GM10847 (cell line): ENCODE results near the gene PTPN9.

Experiments used
- POLR2A ChIP-seq: IDR thresholded peaks from 2 replicates; pipeline ENCODE4 v1.6.1; 2011; ENCODE audit not compliant: insufficient read length; ENCODE audit errors: extremely low read depth

The PTPN9 gene

DNA sequence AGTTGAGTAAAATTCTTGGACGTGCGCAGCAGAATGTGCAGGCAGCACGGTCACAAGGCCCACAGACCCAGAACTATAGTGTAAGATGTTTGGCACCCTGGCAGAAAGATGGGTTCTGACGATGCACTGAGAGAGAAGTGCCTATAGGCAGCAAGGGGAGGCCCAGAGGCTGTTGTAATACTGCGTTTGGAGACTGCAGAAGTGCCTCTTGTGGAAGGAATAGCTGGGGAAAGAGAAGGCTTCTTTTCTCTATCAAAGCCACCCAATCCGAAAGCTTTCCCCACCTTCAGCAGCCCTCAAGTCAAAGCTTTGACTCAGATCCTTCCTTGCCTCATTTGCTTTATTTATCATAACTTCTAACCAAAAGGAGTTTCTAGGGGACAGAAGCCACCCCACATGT, 122.4 kb downstream of the PTPN9 start:
- no peak for TF ChIP-seq POLR2A

DNA sequence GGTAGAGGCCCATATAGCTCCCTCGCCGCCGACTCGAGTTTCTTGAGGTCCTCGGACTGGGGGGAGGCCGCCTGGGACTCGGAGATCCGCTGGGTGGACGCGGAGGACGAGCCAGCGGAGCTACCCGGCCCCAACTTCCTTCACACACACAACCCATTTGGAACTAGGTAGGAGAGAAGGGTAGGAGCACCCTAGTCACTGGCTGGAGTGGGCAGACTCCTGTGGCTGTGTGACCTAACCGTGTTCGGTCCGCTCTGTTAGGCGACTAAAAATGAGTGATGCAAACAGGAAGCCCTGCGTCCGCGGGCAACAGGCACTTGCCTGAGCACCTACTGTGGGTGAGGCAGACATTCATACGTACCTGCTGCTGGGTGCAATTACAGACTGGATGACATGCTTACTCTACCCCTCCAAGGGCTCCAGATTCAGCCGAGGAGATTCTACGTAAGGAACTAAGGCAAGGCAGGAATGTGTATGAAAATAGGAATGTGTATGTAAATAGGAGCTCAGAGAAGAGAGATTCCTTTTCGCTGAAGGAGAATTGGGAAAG, 123.1 kb downstream of the PTPN9 start:
- peak; percentile 14 for TF ChIP-seq POLR2A

DNA sequence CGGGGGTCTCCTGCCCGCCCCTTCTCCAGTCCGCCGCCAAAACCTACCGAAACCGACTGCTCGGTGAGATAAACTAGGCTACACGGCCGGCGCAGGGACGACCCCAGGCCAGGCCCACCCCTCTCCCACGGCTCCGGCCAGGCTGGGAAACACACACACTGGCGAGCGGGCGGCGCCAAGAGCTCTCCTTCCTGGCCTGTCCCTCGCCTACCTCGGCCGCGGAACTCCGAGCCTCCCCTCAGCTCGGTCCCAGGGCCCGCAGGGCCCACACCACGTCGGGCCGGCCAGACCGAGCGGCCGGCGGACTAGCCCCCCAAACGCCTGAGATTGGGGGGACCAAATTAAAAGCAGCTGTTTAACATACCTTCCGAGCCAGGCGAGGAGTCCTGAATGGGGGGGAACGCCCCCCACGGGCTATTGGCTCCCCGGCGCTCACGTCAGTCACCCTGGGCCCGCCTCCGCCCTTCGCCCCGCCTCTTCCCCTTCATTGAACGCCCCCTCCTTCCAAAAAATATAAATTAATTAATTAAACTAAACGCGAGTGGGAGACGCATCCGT, 123.6 kb downstream of the PTPN9 start:
- TF ChIP-seq POLR2A: no peak

DNA sequence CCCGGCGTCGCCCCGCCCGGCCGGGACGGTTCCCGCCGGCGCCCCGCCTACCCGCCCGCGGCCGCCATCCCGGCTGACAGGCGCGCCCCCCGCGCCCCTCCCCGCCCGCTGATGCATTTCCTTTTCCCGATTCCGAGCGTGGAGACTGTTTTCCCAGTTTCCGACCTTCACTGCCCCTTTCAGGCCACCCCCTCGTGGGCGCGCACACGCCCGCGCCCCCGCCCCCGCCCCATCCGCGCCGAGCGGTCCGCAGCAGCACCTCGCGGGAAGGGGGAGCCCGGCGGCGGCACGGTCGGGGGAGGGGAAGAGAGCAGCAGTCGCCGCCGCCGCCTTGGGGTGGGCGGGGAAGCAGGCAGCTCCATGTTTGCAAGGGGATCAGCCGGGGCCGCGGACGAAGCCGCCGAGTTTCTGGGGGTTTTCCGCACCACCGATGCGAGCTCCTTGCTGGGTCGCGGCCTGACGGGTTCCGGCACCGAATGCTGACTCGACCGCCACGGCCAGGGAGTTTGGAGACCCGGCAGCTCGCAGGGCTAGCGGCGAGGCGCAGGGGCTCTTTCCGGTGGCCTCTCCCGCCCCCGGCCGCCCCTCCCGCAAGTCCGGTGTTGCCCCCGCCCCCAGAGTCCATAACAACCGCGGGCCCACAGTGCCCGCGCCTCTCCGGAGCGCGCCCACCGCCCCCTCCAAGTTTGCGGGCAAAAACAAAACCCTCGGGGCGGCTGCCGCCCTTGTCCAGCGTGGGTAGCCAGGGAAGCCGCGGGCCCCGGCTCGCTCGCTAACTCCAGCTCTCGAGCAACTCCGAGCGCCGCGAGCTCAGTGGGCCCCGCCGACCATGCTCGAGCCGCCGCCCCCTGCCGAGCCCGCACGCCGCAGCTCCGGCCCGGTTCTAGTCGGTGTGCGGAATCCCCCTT, 124.4 kb downstream of the PTPN9 start:
- peak; percentile 4 for TF ChIP-seq POLR2A

DNA sequence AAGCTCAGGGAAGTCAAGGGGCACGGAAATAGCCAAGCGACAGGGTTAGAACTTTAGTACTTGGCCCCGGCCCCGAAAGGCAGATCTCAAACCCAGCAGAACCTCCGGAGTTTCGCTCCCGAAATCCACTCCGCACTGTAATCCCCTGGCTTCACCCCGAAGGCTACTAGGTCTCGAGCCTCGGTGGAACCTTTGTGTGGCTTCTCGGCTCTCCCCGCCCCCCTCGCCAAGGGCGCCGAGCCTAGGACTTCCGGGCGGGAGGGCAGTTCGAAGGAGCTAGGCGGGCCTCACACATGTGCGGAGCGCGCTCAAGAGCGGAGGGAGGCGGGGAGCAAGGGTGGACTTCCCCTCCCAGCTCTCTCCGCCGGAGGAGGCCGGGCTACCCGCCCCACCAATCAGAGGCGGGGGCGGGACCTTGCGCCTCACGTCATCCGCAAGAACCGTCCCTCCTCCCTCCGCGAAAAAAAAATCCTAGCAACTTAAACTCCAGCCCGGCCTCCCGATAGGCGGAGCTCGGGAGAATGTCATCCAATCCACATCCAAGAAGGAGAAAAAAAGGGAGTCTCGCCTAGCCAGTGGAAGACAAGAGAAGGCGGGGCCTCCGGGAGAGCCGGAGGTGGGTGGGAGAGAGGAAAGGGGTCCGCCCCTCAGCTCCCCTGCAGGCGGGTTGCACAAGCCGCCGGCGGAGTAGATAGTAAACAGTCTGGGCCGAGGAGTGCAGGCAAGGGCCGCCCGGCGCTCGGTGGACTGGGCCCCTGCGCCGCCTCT, 125.2 kb downstream of the PTPN9 start:
- peak; percentile 39 for TF ChIP-seq POLR2A

DNA sequence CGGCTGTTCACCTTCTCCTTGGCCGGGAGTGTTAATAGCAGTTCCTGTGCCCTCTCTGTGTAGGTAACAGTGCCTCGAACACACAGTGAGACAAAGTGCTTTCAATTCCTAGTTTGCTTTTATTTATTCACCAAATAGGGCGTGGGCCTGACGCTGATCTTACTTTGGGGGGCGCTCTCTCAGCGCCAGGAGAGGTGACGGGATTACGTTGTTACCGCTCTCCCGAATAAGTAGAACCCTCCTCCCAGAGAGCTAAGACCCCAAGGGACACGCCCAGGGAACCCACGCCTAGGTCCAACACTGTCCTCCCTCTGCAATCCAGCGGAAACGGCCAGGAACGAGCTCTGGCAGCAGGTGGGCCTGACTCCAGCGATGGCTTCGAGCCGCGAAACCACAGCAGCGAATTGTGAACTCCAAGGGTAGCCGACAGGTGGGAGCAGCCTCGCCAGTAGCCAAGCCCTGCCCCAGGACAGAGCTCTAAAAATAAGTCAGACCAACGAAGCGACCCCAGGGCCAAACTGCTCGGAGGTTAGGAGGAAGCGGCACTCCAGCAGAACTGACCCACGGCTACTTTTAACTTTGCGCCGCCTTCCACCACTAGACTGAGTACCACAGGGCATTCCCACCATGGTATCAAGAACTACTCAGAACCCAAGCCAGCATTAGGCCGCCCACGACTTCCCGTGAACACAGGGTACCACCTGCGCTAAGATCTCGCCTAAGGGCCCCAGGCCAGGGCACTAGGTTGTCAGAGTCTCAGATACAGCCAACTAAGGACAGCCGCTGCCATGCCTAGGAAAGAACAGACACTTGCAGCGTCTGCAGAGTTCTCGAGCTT, 126.0 kb downstream of the PTPN9 start:
- no peak for TF ChIP-seq POLR2A

DNA sequence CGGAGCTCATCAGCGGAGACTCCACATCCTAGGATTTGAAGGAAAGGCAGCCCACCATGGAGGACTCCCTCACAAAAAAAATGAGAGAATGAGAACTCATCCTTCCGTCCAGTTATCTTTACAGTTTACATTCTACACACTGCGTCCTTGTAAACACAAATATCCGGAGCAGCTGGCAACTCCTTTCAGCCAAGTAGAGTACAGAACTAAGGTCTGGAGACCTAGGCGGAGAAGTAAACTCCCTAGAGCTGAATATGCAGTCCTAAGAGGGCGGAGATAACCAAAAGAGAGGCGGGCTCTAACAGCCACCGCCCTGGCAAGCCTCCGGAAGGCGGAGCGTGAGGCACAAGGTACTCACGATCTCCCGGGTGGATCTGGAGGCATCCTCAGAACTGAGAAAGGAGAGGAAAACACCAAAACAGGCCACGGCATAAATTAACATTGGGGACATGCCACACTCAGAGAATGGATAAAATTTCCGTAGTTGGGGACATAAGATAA, 126.7 kb downstream of the PTPN9 start:
- peak; percentile 45 for TF ChIP-seq POLR2A

DNA sequence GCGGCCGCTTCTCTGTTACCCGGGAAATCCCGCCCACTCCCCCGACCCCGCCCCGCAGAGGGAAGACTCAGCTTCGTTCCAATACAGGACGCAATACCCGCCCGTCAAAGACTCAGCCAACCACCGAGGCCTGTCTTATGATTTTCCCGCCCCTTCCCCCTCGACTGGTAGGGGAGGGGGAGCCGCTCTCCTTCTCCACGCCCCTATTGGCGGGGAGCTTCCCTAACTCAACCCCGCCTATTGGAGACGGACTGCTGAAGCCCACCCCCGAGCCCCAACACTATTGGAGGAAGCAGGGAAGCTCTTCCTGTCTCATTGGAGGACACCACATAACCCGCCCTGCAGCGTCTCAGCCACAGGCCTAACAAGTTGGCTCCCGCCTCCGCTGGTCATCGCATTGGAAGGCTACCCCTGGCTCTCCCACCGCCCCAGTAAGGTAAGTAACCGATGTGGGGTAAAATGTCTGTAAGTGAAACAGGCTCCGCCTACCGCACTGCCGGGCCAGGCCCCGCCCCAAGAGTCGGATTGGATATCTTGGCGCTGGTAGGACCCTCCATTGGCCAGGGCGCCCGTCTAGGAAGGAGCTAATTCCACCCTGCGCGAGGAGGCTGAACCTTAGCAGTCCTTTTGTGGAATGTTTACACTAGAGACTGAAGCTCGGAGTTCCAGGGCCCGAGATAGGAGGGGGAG, 127.3 kb downstream of the PTPN9 start, which contains the start of gene SIN3A:
Gene SIN3A, minus strand, starts transcription at position 17 of the 690 bp plus-strand sequence. CDS start 21,315 bp downstream, outside the sequence.
- TF ChIP-seq POLR2A: no peak

DNA sequence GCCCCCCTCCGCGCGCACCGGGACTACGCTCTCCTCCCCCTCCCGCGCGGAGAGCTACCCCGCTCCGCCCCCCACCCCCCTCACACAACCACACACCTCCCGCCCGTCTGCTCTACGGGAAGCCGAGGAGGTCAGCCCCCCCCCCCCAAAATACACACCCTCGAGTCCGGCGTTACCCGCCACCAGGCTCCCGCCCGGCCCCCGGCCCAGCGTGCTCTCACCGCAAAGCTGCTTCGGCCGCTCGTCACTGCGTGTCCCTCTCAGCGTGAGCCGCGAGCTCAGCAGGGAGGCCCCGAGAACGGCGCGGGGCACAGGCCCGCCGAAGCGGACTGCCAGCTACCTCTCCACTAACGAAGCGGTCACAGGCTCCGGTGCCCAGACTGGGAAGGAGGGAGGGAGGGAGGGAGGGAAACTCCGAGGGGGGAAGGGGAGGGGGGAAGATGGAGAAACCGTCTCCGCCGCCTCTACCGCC, 127.9 kb downstream of the PTPN9 start:
- no peak for TF ChIP-seq POLR2A

DNA sequence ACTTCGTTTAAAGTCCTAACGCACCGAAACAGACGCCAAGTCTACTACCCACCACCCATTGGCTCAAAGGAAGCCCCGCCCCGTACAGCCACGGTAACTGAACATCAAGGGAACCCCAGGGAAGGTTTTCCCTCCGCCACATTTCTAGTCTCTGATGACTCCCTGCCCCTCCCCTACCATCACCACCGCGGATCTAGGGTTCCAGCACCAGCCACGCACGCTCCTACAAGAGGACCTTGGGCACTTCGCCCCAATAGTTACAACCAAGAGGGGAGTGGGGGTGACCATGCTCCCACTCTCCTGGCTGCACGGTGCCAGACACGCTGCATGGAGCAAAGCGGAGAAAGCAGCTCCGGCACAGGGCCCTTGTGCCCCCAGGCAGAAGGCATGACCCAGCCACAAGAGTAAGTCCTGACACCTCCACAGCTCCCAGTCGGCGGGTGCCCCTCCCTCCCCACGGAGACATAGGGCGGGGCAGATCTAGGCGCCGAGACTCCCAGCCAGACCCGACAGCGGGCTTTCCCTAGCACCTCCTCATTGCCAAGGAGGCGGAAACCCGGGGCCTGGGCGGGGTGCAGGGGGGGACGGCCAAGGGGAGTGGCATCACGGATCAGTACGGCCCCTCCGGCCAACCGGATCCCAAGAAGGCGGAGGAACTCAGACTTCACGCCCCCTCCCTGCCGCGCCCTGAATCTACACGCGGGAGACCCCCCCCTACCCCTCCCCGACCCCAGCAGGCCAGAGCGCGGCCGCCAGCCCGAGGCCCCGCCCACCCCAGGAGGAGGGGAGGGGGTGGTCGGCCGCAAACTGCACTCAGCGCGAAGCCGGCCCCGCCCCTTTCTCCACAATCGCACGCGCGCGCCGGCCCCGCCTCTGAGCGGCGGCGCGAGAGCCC, 128.6 kb downstream of the PTPN9 start:
- TF ChIP-seq POLR2A: no peak

DNA sequence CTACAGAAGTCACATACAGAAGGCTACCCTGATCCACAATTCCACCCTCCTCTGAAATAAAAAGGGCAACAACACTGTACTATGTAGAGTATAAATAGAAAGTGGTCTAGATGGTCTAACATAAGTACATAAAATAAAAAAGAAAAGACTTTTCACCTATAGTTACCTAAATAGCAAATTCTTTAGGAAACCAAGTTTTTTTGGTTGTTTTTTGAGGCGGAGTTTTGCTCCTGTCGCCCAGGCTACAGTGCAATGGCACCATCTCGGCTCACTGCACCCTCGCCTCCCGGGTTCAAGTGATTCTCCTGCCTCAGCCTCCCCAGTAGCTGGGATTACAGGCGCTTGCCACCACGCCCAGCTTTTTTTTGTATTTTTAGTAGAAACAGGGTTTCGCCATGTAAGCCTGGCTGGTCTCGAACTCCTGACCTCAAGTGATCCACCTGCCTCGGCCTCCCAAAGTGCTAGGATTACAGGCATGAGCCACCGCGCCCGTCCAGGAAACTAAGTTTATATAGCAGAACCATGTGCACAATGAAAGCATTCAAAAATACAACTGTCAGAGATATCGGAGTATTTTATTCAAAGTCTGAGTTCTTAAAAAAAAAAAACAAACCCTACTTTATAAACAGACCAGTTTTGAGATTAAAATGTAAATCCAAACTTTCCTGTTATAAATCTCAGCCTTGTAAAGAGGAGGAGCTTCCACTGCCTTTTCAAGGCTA, 129.4 kb downstream of the PTPN9 start:
- no peak for TF ChIP-seq POLR2A

DNA sequence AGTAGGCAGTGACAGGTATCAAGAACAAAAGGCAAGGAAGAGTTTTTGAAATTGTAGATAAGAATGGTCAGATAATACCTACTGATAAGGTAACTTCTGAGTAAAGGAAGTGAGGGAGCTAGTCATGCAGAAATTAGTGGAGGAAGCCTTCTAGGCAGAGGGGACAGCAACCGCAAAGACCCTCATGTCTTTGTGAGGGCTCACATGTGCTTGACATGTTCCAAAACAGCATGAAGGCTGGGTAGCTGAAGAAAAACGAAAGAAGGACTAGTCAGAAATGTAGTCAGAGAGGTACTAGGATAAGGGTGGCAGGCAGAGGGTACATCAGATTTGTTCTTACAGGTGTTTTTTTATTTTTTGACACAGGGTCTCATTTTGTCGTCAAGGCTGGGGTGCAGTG, 133.0 kb downstream of the PTPN9 start:
- no peak for TF ChIP-seq POLR2A

DNA sequence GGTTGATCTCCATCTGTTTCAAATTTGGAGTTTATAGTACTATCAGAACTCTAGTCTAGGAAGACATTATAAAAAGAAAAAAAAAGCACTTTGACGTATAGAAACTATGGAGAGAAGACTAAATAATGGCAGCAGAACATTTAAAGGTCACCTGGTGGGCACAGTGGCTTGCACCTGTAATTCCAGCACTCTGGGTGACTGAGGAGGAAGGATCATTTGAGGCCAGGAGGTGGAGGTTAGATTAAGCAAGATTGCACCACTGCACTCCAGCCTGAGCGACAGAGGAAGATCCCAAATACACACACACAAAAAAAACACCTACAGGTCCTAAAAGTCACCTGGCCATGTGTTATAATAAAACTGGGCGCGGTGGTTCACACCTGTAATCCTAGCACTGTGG, 141.4 kb downstream of the PTPN9 start:
- no peak for TF ChIP-seq POLR2A
